GM12878 (cell line): ENCODE data around the gene MMP24. TPM values are rescaled to one million over a fixed set of nuclear protein-coding genes. Genes with fewer than 3 reads are reported as not detected.

Source experiments
- ATAC-seq: fragments of 200-7000 bp; cut with Tn5 transposase; 3 replicates; pipeline ENCODE4 v1.9.1; 2020; ENCODE audit warnings: mild to moderate bottlenecking, moderate library complexity
- BruUV-seq: library from RNA; stranded (reverse); fragments of 400-500 nt; replicated peaks from 2 replicates; lab custom pipeline; 2021; lab: Mats Ljungman, UMichigan
- CTCF ChIA-PET: fragments of 300-600 bp; sonication (Branson Sonifier 250); formaldehyde crosslinking; extraction: SDS; loops from one replicate; lab custom pipeline; 2021; ENCODE audit warnings: inconsistent platforms; lab: Yijun Ruan, JAX
- POLR2A ChIA-PET: fragments of 350-600 bp; formaldehyde crosslinking; extraction: SDS; loops from one replicate; lab custom pipeline; 2021; ENCODE audit warnings: inconsistent platforms; lab: Charles Lee
- RAD21 ChIA-PET: fragments of 300-600 bp; sonication (Branson Sonifier 250); formaldehyde crosslinking; loops from one replicate; lab custom pipeline; 2023; ENCODE audit warnings: antibody characterized with exemption; ENCODE audit not compliant: unreplicated experiment; lab: Charles Lee
- SMC1A ChIA-PET: fragments of 300-600 bp; sonication (Branson Sonifier 250); formaldehyde crosslinking; loops from one replicate; lab custom pipeline; 2023; ENCODE audit not compliant: unreplicated experiment, uncharacterized antibody; lab: Charles Lee
- DNase-seq: peaks from one replicate; pipeline ENCODE4 v3.0.0-alpha.2; 2011; ENCODE audit warnings: low read depth, low spot score
- FAIRE-seq: peaks from 3 replicates; lab custom pipeline; 2011; peaks lifted over from hg19 to GRCh38; lab: Jason Lieb, UNC
- H2AFZ ChIP-seq: 2 replicates; pipeline ENCODE4 v1.6.0; 2011; ENCODE audit warnings: low read depth, low read length, control low read depth; ENCODE audit not compliant: control insufficient read depth
- H3K27ac ChIP-seq: 2 replicates; pipeline ENCODE4 v1.5.1; 2011; ENCODE audit warnings: control low read depth; ENCODE audit not compliant: control insufficient read depth, insufficient read depth
- H3K27me3 ChIP-seq, 2 experiments: replicated peaks in 1 of 2; 2 replicates each; pipeline versions ENCODE4 v1.6.0 to v1.6.1; 2011; ENCODE audit warnings: low read length in 1 of 2; ENCODE audit not compliant: control insufficient read depth in 2 of 2, insufficient read depth in 2 of 2
- H3K36me3 ChIP-seq, 2 experiments: 2 replicates each; pipeline ENCODE4 v1.5.1; 2011; ENCODE audit warnings: low read length in 1 of 2; ENCODE audit not compliant: control insufficient read depth in 2 of 2, insufficient read depth in 2 of 2
- H3K4me1 ChIP-seq: 2 replicates; pipeline ENCODE4 v1.6.1; 2011; ENCODE audit warnings: mild to moderate bottlenecking, low read length, moderate library complexity, mixed read lengths; ENCODE audit not compliant: control insufficient read depth, insufficient read depth
- H3K4me2 ChIP-seq: 2 replicates; pipeline ENCODE4 v1.6.0; 2011; ENCODE audit warnings: control low read depth; ENCODE audit not compliant: control insufficient read depth, insufficient read depth
- H3K4me3 ChIP-seq: fragments of 200-600 bp; sonication (generic); 2 replicates; pipeline ENCODE4 v1.5.1; 2016
- H3K79me2 ChIP-seq: 2 replicates; pipeline ENCODE4 v1.6.0; 2011; ENCODE audit warnings: low read length; ENCODE audit not compliant: control insufficient read depth, insufficient read depth
- H3K9ac ChIP-seq: 2 replicates; pipeline ENCODE4 v1.8.0; 2011; ENCODE audit warnings: low read length, control low read depth, mixed read lengths; ENCODE audit not compliant: control insufficient read depth, insufficient read depth
- H3K9me3 ChIP-seq: replicated peaks from 3 replicates; pipeline ENCODE4 v1.5.1; 2011; ENCODE audit warnings: mild to moderate bottlenecking, low read length; ENCODE audit not compliant: control insufficient read depth, insufficient read depth
- H4K20me1 ChIP-seq: 2 replicates; pipeline ENCODE4 v1.6.0; 2011; ENCODE audit not compliant: control insufficient read depth, insufficient read depth
- CHD2 ChIP-seq: IDR thresholded peaks from 2 replicates; pipeline ENCODE4 v1.6.1; 2011; ENCODE audit warnings: low read depth, low read length, improper control_type of control experiment, borderline replicate concordance
- EGR1 ChIP-seq, 2 experiments: IDR thresholded peaks; 1 replicate in 1 of 2; 2 replicates in 1 of 2; pipeline ENCODE4 v1.6.1; 2011 to 2012; ENCODE audit warnings: low read depth in 2 of 2, low read length in 2 of 2, borderline replicate concordance in 1 of 2, mild to moderate bottlenecking in 1 of 2, moderate library complexity in 1 of 2
- EP300 ChIP-seq, 2 experiments: fragments of 150-350 bp in 1 of 2; IDR thresholded peaks; 2 replicates each; pipeline ENCODE4 v1.6.1; 2011 to 2012; ENCODE audit warnings: low read depth in 2 of 2, low read length in 2 of 2, borderline replicate concordance in 1 of 2, improper control_type of control experiment in 1 of 2, inconsistent platforms in 1 of 2; ENCODE audit not compliant: control insufficient read depth in 1 of 2
- JUNB ChIP-seq: IDR thresholded peaks from 2 replicates; pipeline ENCODE4 v1.6.1; 2016; ENCODE audit warnings: antibody characterized with exemption, mild to moderate bottlenecking
- RCOR1 ChIP-seq: conservative IDR thresholded peaks from 2 replicates; pipeline ENCODE4 v1.6.1; 2012; ENCODE audit warnings: low read depth, low read length, improper control_type of control experiment
- RELA ChIP-seq: fragments of 450-650 bp; IDR thresholded peaks from 2 replicates; pipeline ENCODE4 v1.8.0; 2014; ENCODE audit warnings: borderline replicate concordance; ENCODE audit not compliant: partially characterized antibody
- SREBF2 ChIP-seq: IDR thresholded peaks from 2 replicates; pipeline ENCODE4 v1.6.1; 2012; ENCODE audit warnings: mild to moderate bottlenecking, low read length
- STAT1 ChIP-seq: fragments of 450-650 bp; conservative IDR thresholded peaks from 2 replicates; pipeline ENCODE4 v1.6.1; 2014; ENCODE audit warnings: antibody characterized with exemption, mild to moderate bottlenecking
- ZSCAN29 ChIP-seq: fragments of 450-650 bp; IDR thresholded peaks from 2 replicates; pipeline ENCODE4 v1.6.1; 2017; ENCODE audit warnings: mild to moderate bottlenecking, moderate library complexity
- WGBS: methylation state at CpG from one replicate; pipeline ENCODE4 v1.1.6; 2016; ENCODE audit warnings: low lambda C conversion rate; ENCODE audit not compliant: insufficient replicate concordance, insufficient coverage; ENCODE audit errors: missing lambda C conversion rate; 5-methylcytosine and 5-hydroxymethylcytosine counted together
- in situ Hi-C: fragments of 300-500 bp; cut with MboI; formaldehyde crosslinking; loops from 9 replicates; pipeline ENCODE4 v1.14.3; 2018; ENCODE audit warnings: mixed read lengths
- intact Hi-C: fragments of 100-400 bp; cut with micrococcal nuclease; formaldehyde crosslinking; loops from one replicate; pipeline ENCODE4 v1.14.2; 2022; ENCODE audit not compliant: unreplicated experiment
- polyA plus RNA-seq, 11 experiments: library from polyadenylated mRNA; depleted of rRNA in 4 of 11; unstranded in 6 of 11; stranded (reverse) in 5 of 11; fragments of >200 nt; fragmentation: Nextera tagmentation in 4 of 11; fragmentation: Illumina TruSeq in 1 of 11; extraction: Ambion mirVana in 4 of 11; extraction: Trizol in 1 of 11; gene quantifications; 1 replicate in 1 of 11; 2 replicates in 10 of 11; pipeline versions ENCODE4 v1.2.1 to v1.2.3, GENCODE V29; 2011 to 2016; ENCODE audit warnings: inconsistent platforms in 2 of 11, missing spikeins in 2 of 11, low read depth in 1 of 11
- total RNA-seq, 4 experiments: library from RNA; depleted of rRNA in 3 of 4; stranded (reverse); fragments of >200 nt in 3 of 4; fragmentation: Illumina TruSeq in 1 of 4; extraction: Trizol in 1 of 4; gene quantifications; 2 replicates each; pipeline versions ENCODE4 v1.2.1 to v1.2.3, GENCODE V29; 2013 to 2021
- TF ChIP-seq, protein P1 (sequence below): IDR thresholded peaks from 2 replicates; pipeline ENCODE4 v1.6.1; 2012; ENCODE audit warnings: low read length, inconsistent platforms
- TF ChIP-seq, protein P2 (sequence below): fragments of 450-650 bp; conservative IDR thresholded peaks from 2 replicates; pipeline ENCODE4 v1.6.1; 2017; ENCODE audit warnings: mild to moderate bottlenecking, moderate library complexity

Gene MMP24
- total and polyA plus RNA-seq, 10 of the 15 experiments (the other 5 are each of a cell fraction or from before 2014, with no cell fraction given), result 0.01 to 0.11 (median 0.04) TPM; not detected in 5

DNA sequence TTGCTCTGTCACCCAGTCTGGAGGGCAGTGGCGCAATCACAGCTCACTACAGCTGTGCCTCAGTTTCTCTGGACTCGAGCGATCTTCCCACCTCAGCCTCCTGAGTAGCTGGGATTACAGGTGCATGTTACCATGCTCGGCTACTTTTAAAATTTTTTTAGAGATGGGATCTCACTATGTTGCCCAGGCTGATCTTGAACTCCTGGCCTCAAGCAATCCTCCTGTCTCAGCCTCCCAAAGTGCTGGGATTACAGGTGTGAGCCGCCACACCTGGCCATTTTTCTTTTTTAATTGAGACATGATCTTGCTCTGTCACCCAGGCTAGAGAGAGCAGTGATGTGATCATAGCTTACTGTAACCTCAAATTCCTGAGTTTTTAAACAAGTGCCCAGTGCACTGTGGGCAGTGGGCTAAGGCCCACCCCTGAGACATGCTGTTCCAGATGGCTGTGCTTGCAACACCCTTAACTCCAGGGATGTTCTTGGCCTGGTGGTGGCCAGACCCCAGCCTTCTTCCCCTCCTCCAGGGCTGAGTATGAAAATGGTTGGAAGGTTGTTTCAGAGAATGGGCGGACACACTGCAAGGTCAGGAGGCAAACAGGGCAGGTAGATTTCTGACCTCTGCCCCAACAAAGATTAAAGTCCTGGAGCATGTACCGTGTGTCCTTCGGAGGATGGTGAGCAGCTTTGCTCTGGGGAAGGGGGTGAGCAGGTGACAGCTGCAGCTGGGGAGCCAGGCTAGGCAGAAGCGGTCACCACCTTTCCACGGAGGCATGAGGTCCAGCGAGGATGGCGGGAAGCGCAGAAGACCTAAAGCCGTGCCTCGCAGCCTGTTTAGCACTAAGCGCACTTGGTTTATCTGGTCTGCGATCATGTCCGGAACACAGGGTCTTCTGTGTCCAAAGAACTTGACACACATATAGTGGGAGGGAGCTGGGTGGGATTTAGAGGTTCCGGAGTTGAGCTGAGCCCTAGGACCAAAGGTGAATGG is 67.1 kb downstream of the MMP24 start:
- no peak for FAIRE-seq
- TF ChIP-seq STAT1, result no peak
- intact Hi-C loops, result no loop called here
- Histone ChIP-seq H3K4me2 (no peak overlapping the region), H2AFZ (no peak overlapping the region), H3K9me3 (no peaks in the 10 kb centered on the region), H3K4me3 (no peak overlapping the region), H4K20me1 (no peaks in the 10 kb centered on the region), H3K79me2 (no peaks in the 10 kb centered on the region), H3K36me3 (no peaks in the 10 kb centered on the region), H3K27ac (no peak overlapping the region), H3K4me1 (no peaks in the 10 kb centered on the region), H3K9ac (no peak overlapping the region), H3K27me3 (no peaks in the 10 kb centered on the region)
- ChIA-PET POLR2A (no interaction called here), CTCF (interaction anchor here (1.4 to 1.9 kb wide), 2 partner anchors 11 to 12 kb away, joined by 5 read pairs; no protein-coding TSS in a partner anchor), SMC1A (no interaction called here), RAD21 (no interaction called here)
- in situ Hi-C loops, result no loop called here
- no peak for ATAC-seq
- DNase-seq, result no peak
- no TSS peak for BruUV-seq
- WGBS, result 64% methylated on average over 16 of the region's 19 CpGs

DNA sequence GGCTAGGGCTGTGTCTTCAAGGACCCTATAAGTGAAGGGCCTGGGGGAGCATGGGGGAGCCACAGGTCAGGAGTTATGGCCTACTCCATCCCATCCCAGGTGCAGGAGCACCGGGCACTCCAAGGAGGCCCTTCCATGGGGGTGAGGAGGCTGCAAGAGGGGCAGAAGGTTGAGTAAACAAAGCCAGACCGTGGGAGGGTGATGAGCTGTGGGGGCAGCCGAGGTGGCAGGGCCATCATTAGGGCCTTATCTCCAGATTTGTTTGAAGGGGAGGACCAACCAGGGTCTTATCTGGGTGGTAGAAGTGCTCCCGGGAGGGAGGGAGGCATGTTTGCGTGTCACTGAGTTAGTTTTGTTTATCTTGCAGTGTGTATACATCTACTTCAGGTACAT is 67.8 kb downstream of the MMP24 start:
- no peak overlapping the region for H3K9ac ChIP-seq
- H3K27ac ChIP-seq, result no peak overlapping the region
- H3K79me2 ChIP-seq, result no peaks in the 10 kb centered on the region
- H3K36me3 ChIP-seq, result no peaks in the 10 kb centered on the region
- no peak overlapping the region for H3K4me2 ChIP-seq
- CTCF ChIA-PET, result interaction anchor here (1.9 kb wide), 1 partner anchor 10 kb away, joined by 5 read pairs; no protein-coding TSS in a partner anchor
- FAIRE-seq, result no peak
- no peak overlapping the region for H2AFZ ChIP-seq
- DNase-seq, result no peak
- no peaks in the 10 kb centered on the region for H4K20me1 ChIP-seq
- WGBS, result 32% methylated on average over 5 of the region's 5 CpGs
- no peaks in the 10 kb centered on the region for H3K4me1 ChIP-seq
- H3K4me3 ChIP-seq, result no peak overlapping the region
- POLR2A ChIA-PET, result no interaction called here
- in situ Hi-C loops, result no loop called here
- no peaks in the 10 kb centered on the region for H3K9me3 ChIP-seq
- no peaks in the 10 kb centered on the region for H3K27me3 ChIP-seq
- SMC1A ChIA-PET, result no interaction called here
- RAD21 ChIA-PET, result no interaction called here
- ATAC-seq, result no peak
- BruUV-seq, result no TSS peak
- intact Hi-C loops, result no loop called here
- TF ChIP-seq EGR1 (IDR thresholded peaks at IDR 0.05; ENCODE audit: borderline replicate concordance in 1 of 2, low read depth in 2 of 2, low read length in 2 of 2) (no peak), RCOR1 (no peak), JUNB (no peak), ZSCAN29 (no peak), SREBF2 (no peak), EP300 (IDR thresholded peaks at IDR 0.05; ENCODE audit: borderline replicate concordance in 1 of 2, control insufficient read depth in 1 of 2, low read depth in 2 of 2, low read length in 2 of 2) (no peak), CHD2 (no peak), RELA (no peak)
- TF ChIP-seq, protein P1, sequence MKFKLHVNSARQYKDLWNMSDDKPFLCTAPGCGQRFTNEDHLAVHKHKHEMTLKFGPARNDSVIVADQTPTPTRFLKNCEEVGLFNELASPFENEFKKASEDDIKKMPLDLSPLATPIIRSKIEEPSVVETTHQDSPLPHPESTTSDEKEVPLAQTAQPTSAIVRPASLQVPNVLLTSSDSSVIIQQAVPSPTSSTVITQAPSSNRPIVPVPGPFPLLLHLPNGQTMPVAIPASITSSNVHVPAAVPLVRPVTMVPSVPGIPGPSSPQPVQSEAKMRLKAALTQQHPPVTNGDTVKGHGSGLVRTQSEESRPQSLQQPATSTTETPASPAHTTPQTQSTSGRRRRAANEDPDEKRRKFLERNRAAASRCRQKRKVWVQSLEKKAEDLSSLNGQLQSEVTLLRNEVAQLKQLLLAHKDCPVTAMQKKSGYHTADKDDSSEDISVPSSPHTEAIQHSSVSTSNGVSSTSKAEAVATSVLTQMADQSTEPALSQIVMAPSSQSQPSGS, result no peak
- TF ChIP-seq, protein P2, sequence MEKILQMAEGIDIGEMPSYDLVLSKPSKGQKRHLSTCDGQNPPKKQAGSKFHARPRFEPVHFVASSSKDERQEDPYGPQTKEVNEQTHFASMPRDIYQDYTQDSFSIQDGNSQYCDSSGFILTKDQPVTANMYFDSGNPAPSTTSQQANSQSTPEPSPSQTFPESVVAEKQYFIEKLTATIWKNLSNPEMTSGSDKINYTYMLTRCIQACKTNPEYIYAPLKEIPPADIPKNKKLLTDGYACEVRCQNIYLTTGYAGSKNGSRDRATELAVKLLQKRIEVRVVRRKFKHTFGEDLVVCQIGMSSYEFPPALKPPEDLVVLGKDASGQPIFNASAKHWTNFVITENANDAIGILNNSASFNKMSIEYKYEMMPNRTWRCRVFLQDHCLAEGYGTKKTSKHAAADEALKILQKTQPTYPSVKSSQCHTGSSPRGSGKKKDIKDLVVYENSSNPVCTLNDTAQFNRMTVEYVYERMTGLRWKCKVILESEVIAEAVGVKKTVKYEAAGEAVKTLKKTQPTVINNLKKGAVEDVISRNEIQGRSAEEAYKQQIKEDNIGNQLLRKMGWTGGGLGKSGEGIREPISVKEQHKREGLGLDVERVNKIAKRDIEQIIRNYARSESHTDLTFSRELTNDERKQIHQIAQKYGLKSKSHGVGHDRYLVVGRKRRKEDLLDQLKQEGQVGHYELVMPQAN, result no peak
